Measurements from ENCODE around the gene ITPRID2. TPM values are rescaled to one million over a fixed set of nuclear protein-coding genes. Genes with fewer than 3 reads are reported as not detected.
A peak's percentile ranks its signal among the peaks of the same experiment; 100 is the strongest.

The ITPRID2 gene
- polyA plus RNA-seq, 3 donors: 146 to 174 (median 171) TPM

DNA sequence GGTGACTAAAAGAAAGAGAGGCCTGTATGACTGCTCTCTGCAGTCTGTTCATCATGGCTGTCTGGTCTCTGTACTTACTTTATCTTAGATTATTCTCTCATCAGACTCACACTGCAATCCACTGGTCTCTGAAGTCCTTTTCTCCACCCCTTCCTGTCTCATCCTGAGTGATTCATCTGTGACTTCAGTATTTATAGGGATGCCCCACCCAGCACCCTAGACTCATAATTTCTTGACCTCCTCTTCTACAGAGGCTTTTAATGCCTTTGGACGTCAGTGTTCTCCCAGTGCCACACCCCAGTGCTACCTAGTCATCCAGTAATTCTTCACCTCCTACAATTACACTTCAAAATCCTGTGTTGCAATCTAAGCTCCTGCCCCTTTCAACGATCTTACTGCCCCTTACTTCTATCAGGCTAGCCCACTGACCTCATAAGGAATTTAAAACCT, 14.9 kb upstream of the ITPRID2 start:
- DNase-seq: no peak

DNA sequence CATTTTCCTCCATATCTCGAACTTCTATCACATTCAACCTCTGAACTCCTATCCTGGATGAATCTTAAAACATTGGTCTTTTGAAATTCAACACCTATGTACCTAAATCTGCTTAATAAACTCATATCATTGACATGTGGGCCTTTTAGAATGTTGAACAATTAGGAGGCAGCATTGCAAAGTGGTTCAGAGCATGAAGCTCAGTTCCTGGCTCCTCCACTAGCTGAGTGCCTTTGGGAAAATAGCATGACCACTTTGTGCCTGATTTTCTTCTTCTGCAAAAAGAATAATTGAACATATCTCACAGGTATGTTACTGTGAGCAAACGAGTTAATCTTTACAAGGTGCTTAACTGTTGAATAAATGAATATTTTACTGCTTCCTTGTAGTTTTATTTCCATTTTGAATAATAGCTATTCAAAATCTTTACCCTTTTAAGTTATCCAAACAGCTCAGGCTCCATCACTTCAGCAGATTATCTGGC, 14.3 kb upstream of the ITPRID2 start:
- DNase-seq: no peak

DNA sequence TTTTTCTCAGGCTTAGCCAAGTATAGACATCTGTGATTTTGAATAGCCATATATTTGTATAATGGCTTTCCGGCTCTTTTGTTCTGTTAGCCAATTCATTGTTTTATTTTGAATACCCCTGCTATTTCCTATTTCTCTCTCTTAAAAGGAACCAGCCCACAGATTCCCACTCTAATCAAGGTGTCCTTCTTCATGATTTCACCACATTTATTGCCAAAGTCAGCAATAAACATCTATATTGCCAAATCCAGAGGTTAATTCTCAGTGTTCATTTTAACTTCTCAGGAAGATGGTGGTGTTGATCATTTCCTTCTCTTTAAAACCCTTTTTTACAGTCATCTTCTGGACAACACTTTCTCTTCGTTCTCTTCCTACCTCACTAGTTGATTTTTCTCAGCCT, 13.1 kb upstream of the ITPRID2 start:
- no peak for DNase-seq

- DNase-seq: no peak
Observed at GRCh38 chr2:181879295-181879694, 12.2 kb upstream of the ITPRID2 start.

DNA sequence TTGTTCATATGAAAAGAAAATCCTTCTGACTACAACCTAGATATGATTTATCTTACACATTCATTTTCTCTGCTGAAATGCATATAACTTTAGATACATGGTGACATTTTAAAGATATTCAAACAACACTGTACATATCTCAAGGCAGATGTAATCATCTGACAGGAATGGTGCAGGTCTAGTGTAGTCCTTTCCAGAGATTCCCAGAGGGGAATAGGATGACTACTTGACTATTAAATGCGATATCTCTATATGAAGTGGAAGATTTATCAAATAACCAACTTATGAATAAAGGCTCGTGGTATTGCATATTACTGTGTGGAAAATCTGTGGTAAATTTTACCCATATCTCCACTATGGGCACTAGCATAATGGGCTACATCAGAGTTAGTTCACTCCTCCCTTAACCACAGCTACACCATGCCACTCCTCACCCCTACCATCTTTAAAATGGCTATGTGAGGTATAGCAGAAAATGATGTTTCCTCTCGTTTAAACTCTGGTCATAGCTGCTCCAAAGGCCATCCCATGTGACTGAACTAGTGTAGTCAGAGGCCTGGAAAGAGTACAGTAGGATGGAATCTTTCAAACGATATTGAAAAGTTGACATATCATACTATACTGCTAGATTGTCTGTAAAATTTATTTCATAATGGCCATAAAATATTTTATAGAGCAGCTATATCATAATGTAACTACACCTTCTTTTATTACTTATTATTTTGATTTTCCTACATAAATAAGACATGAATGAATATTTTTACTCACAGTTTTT, 9.1 kb upstream of the ITPRID2 start:
- DNase-seq: no peak

DNA sequence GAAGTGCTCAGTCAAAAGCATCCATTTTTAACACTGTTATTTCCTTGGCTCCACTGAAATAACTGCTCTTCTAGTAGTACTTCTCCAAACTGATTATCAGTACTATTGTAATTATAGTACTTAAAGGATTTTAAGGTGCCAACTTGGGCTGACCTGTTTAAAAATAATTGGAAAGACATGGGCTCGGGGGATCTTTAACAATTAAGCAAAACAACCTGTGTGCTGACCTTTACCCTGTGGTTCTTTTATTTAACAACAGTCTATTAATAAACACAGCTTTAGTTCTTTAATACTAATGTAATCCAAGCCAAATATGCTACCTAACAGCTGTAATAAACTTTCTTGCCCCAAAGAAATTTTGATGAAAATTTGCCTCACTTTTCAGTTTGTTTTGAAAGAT, 6.9 kb upstream of the ITPRID2 start:
- no peak for DNase-seq

- DNase-seq: no peak
Observed at GRCh38 chr2:181885096-181885495, 6.4 kb upstream of the ITPRID2 start.

GRCh38 chr2:181886192-181886591, 5.3 kb upstream of the ITPRID2 start:
- no peak for DNase-seq

DNA sequence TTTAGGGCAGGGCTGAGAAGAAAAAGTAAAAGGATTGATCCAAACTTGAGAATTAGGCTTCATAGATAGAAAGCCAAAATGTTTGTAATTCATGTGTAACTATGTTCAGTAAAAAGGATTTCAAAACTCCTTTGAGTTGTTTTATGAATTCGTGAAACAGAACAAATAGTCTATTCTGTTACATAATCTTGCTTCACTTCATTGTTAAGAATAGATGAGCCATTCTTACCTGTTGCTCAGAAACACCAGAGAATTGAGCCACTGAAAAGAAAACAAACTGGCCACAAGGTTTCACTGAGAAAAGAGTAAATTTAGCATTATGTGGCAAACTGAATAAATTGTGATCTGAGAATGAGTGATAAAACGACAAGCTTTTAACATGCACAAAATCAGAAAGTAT, 4.5 kb upstream of the ITPRID2 start:
- DNase-seq: no peak

- DNase-seq: no peak
Observed at GRCh38 chr2:181889776-181890175, 1.8 kb upstream of the ITPRID2 start.

DNA sequence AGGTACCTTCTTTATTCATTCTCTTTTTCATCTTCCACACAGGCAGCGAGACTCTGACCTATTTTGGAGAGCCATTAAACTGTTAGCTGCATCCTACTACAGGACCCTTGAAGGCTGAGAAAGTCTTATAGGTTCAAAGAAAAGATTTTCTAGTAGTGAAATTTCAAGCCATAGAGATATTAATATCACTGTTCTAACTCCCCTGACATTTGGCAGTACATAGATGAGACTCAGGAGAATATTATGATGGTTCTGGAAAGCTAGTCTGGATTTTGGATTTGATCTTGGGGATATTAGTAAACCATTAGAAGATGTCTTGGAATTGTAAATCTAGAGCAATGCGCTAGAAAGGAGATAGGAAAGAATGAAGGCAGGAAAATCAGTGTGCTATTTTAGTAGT, 1.3 kb upstream of the ITPRID2 start:
- DNase-seq: no peak

DNA sequence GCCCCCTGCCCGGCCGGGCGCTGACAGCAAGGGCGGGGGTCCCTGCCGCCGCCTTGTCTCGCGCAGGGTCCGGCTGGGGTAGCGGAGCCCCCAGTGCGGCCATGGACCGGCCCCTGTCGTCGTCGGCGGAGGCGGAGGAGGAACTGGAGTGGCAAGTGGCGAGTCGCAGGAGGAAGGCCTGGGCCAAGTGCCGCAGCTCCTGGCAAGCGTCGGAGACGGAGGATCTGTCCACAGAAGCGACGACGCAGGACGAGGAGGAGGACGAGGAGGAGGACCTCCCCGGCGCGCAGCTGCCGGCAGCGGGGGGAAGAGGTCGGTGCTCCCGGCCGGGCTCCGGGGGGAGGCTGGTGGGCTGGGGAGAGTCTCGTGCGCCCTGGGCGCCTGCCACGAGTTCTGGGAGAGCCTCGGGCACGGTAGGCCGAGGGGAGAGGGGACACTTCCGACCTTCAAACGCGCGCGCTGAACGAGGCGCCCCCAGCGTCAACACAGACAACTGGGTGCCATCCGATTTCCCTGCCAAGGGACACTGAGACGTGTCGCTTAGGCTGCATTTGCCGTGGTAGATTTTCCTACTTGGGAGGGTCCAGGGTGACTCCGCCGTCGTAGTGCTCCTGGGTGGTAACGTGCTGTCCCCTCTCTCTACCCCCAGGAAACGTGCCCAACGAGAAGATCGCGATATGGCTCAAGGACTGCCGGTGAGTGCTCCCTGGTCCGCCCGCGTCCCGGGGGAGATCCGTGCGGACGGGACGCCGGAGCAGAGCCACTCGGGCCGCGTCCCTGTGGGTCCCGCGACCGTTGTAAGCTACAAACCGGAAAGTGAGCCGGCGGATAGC, 652 bp downstream of the ITPRID2 start:
- peak; percentile 57 for DNase-seq

GRCh38 chr2:181892799-181893435, 1.4 kb downstream of the ITPRID2 start:
- DNase-seq: peak; percentile 54

DNA sequence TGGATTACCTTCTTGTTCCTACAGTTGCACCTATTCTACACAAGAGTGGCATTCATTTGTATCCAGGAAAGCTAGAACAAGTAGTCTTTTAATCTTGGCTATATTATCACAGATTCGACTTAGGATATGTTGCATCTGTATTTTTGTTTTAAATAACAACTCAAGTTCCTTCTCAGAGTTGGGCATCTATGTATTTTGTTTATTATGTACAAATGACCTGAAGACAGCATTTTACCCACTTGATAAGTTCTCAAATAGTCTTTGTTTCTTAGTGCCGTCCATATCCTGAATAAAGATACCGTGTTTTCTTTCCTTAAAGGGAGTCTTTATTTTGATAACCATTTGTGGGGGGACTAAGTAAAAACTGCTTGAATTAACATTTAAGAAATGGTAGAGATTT, 2.9 kb downstream of the ITPRID2 start:
- no peak for DNase-seq

DNA sequence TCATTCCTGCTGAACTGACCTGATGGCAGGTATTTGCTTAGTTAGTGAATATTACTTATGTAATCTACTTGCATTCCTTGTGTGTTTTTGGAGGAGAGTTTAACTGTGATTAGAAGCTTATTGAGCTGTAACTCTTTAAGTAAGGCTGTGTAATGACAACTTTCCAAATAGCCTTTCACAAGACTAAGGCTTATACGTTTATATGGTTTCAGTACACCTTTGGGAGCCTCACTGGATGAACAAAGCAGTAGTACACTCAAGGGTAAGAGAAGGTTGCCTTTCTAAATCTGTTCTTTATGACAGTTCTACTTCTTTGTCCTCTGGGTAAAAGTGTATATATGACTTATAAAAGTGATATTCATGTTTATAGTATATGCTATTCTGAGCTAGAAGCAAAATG, 4.3 kb downstream of the ITPRID2 start:
- no peak for DNase-seq

DNA sequence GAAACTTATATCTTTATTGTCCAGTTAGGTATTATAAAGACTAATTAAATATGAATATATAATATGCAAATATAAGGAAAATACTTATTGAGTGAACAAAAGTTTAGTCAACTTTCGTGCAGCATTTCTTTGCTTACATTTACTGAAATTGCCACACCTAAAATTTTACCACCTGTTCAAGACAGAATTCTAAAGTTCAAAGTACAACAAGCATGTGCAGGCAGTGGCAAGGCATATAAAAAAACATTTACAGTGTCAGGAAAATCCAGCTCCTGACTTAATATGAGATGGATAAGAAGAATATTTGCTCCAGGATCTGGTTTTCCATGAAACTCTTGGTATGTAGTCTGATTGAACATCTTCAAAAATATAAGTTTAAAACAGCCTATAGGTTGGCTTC, 4.8 kb downstream of the ITPRID2 start:
- DNase-seq: no peak

- no peak for DNase-seq
Observed at GRCh38 chr2:181900007-181900651, 8.6 kb downstream of the ITPRID2 start.

GRCh38 chr2:181902625-181903024, 11.1 kb downstream of the ITPRID2 start:
- DNase-seq: no peak

- peak; percentile 57 for DNase-seq
Observed at GRCh38 chr2:181904022-181904632, 12.6 kb downstream of the ITPRID2 start.

GRCh38 chr2:181907057-181907456, 15.5 kb downstream of the ITPRID2 start:
- DNase-seq: no peak

DNA sequence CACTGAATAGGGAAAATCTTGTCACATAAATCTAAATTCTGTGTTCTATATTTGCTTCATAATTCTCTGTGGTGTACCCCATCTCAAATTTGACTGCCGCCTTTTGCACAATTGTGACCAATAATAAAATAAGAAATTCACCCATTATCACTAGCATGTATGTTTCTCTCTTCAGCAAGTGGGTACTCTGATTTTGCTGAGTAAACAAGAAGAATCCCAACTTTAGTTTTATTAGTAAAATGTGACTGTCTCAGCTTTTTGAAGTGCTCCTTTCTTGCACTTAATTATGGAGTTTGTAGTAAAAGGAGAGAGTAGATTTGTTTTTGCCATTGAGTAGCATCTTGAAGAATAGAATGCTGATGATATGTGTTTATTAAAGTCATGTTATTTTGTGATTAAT, 16.1 kb downstream of the ITPRID2 start:
- no peak for DNase-seq
